HG03196 (cell line): ENCODE results near the gene EPS8L3.
A peak's percentile ranks its signal among the peaks of the same experiment; 100 is the strongest.
"Not testable (repeated sequence)": the region's sequence is repeated elsewhere in the genome, so short reads cannot be mapped to it uniquely, and the experiment has no call there.

Experiments
- ATAC-seq: cut with Tn5 transposase; IDR thresholded peaks from one replicate; pipeline ENCODE4 v1.9.1; 2021; ENCODE audit not compliant: unreplicated experiment

The EPS8L3 gene

DNA sequence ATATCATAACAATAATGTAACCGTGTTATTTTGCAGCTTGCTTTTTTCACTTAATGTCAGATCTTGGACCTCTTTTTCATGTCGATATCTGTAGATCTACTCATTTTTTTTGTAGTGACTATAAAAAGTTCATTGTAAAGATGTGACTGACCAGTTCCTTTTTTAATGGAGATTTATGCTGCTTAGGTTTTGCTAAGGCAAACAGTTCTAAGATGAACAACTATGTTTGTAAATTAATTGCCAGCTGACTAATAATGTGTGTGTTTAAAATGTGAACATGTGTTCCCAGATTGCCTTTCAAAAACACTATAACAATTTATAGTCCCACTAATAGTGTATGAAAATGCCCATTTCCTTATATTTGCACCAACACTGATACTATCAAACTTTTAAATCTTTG lies 18.1 kb upstream of the EPS8L3 start:
- no peak for ATAC-seq

- ATAC-seq: no peak
Observed at GRCh38 chr1:109780982-109781381, 17.3 kb upstream of the EPS8L3 start.

DNA sequence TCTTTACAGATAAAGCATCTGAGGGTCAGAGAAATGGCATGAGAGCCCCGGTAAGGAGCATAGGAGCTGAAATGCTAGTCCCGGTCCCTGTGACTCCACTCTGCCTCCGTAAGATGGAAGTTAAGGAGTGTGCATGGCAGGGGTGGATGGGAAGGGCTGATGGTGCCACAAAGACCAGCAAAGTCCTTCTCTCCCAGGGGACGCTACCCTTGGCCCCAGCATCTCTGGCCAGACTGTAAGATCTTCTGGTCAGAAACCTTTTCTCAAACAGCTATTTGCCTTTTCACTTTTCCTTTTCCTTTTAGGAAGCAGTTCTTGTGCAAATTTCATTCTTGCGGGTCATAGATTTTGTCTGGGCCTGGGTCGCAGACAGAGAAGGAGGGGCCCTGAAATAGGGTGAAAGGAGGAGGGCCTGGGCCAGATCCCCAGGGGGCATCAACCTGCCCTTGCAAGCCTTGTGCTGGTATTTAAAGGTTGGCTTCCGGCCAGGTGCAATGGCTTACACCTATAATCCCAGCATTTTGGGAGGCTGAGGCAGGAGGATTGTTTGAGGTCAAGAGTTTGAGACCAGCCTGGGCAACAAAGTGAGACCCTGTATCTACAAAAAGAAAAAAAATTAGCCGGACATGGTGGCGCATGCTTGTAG lies 14.4 kb upstream of the EPS8L3 start:
- no peak for ATAC-seq

DNA sequence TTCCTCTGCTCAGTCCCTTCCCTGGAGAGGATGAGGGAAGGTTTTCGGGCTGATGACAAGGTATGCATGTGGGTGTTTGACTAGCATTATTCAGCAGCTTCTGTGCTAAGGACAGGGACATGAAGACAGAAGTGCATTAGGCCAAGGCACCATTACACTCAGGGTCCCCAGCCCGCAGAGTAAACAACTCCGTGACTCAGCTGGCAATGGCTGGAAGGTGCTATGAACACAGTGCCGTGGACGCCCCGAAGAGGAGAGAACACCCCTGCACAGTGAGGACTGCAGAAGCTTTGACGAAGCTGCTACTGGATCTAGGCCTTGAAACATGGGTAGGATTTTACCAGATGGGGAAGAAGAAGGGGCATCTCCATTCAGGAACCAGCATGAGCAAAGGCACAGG lies 13.7 kb upstream of the EPS8L3 start:
- no peak for ATAC-seq

- ATAC-seq: peak; percentile 61
Observed at GRCh38 chr1:109776911-109777310, 13.2 kb upstream of the EPS8L3 start.

DNA sequence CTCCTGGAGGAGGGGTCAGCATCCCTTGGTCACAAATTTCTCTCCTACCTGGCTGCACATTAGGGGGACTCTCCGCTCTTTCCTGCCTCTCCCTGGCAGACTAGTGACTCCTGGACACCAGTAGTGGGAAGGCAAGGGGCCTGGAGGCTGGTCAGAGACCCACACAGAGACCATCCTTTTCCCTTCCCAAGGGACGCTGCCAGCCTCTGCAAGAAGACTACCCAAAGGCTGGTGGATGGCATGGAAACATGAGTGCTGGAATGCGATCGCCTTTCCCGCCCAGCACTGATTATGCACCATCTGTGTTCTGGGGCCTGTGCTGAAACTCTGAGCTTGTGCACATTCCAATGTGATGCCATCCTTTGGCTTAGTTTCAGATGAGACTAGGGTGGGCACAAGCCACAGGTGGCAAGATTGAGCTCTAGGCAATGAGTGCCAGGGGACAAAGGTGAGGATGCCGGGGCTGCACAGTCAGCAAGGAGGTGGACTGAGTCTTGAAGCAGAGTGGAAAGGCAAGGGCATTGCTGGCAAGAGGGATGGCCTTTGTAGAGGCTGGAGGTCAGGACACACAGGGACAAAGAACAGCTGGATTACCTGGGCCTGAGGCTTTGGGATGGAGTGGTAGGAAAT lies 12.6 kb upstream of the EPS8L3 start:
- no peak for ATAC-seq

GRCh38 chr1:109775398-109775797 lies 11.7 kb upstream of the EPS8L3 start:
- no peak for ATAC-seq

GRCh38 chr1:109773900-109774485 lies 10.3 kb upstream of the EPS8L3 start:
- ATAC-seq: no peak

- ATAC-seq: peak; percentile 53
Observed at GRCh38 chr1:109773203-109773899, 9.6 kb upstream of the EPS8L3 start.

GRCh38 chr1:109772658-109773202 lies 9.0 kb upstream of the EPS8L3 start:
- ATAC-seq: no peak

GRCh38 chr1:109771712-109772657 lies 8.3 kb upstream of the EPS8L3 start:
- ATAC-seq: no peak

DNA sequence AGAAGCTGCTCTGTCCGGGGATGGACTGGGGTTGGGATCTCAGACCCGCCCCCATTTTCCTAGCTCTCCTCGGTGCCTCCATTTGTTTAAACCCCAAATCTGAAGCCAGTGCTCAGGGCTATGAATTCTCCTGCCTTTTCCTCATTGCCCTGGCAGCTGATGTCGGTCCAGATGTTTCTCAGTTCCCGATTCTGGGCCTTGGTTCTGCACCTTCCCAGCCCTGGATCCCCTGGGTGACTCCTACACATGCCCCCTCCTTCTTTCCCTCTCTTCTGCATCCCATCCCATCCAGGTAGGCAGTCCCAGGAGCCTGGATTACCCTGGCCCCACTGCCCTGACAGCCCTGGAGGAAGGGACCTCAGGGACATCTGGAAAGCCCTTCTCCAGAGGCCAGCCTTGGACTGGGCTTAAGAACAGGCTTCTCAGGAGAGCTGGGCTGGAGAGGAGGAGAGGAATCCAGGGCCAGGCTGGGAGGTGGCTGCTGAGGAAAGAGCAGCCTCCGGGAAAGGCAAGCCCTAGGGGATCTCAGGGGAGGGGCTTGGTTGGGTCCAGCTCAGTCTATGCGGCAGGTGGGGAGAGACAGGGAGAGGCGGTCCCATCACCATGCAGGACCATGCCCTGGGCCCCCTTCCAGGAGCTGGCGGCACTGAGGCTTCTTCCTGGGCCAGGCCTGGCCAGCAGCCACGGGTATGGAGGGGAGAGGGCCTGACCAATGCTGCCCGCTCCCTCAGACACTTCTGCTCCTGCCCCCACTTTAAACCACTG lies 6.8 kb upstream of the EPS8L3 start:
- no peak for ATAC-seq

GRCh38 chr1:109769330-109770078 lies 5.8 kb upstream of the EPS8L3 start:
- no peak for ATAC-seq

DNA sequence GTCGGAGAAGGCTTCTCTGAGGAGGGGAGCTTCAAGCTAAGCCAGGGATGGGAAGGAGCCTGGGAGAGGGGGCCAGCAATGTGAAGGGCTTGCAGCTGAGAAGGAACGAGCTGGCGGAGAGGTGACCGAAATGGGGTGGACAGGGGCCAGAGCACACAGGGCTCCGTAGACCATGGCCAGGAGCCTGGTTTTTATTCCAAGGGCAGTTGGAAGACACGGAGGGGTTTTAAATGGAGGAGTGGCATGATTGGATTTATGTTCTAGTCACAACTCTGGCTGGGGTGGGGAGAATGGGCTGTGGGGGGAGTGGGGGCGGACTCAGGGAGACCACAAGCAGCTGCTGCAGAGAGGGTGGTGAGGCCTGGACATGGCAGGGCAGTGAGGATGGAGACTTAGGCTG lies 5.1 kb upstream of the EPS8L3 start:
- no peak for ATAC-seq

GRCh38 chr1:109768335-109768650 lies 4.6 kb upstream of the EPS8L3 start:
- no peak for ATAC-seq

GRCh38 chr1:109767637-109768334 lies 4.1 kb upstream of the EPS8L3 start:
- ATAC-seq: no peak

- not testable (repeated sequence) for ATAC-seq
Observed at GRCh38 chr1:109766991-109767636, 3.4 kb upstream of the EPS8L3 start.
